Right lobe of liver (tissue), 6 donors: ENCODE measurements around the gene SGSH. TPM values are rescaled to one million over a fixed set of nuclear protein-coding genes. Genes with fewer than 3 reads are reported as not detected.

Experiments
- ATAC-seq, 4 donors: fragments of 200-7000 bp; cut with Tn5 transposase; one replicate each; pipeline ENCODE4 v1.9.1; 2020; ENCODE audit warnings: mild to moderate bottlenecking in 4 of 4, moderate library complexity in 4 of 4
- DNase-seq, 3 donors: peaks; one replicate each; pipeline ENCODE4 v3.0.0-alpha.2; 2020
- H3K27ac ChIP-seq, 3 donors: fragments of 200-600 bp; one replicate each; pipeline ENCODE4 v1.8.0; 2022
- H3K27me3 ChIP-seq, 2 donors: fragments of 200-600 bp; one replicate each; pipeline ENCODE4 v1.8.0; 2022
- H3K36me3 ChIP-seq, 4 donors: fragments of 200-600 bp; sonication (generic) in 1 of 4; one replicate each; pipeline versions ENCODE4 v1.5.1 to v1.8.0; 2017 to 2022; ENCODE audit warnings: control low read depth in 1 of 4
- H3K4me1 ChIP-seq, 4 donors: fragments of 200-600 bp; sonication (generic) in 1 of 4; one replicate each; pipeline versions ENCODE4 v1.5.1 to v1.8.0; 2017 to 2022; ENCODE audit warnings: control low read depth in 1 of 4
- H3K4me3 ChIP-seq, 3 donors: fragments of 200-600 bp; one replicate each; pipeline ENCODE4 v1.8.0; 2022
- H3K9me3 ChIP-seq, 4 donors: fragments of 200-600 bp; sonication (generic) in 1 of 4; one replicate each; pipeline versions ENCODE4 v1.5.1 to v1.8.0; 2017 to 2022; ENCODE audit warnings: control low read depth in 1 of 4
- CTCF ChIP-seq, 4 donors: fragments of 200-600 bp in 3 of 4; fragments of 450-650 bp in 1 of 4; IDR thresholded peaks; one replicate each; pipeline versions ENCODE4 v1.5.1 to v1.8.0; 2016 to 2022; ENCODE audit warnings: antibody characterized with exemption in 4 of 4, mild to moderate bottlenecking in 2 of 4
- POLR2A ChIP-seq: fragments of 450-650 bp; IDR thresholded peaks from one replicate; pipeline ENCODE4 v1.6.1; 2017; ENCODE audit warnings: antibody characterized with exemption, mild to moderate bottlenecking
- WGBS: methylation state at CpG from one replicate; pipeline ENCODE4 v1.1.6; 2018; ENCODE audit warnings: low coverage, low lambda C conversion rate; ENCODE audit not compliant: insufficient coverage; ENCODE audit errors: missing lambda C conversion rate; 5-methylcytosine and 5-hydroxymethylcytosine counted together
- intact Hi-C, 2 donors: fragments of 100-400 bp; cut with DNase I; formaldehyde crosslinking; loops; one replicate each; pipeline versions ENCODE4 v1.11.2 to v1.14.1; 2022
- total RNA-seq, 6 experiments: library from RNA; depleted of rRNA in 2 of 6; stranded (reverse); fragments of >200 nt in 2 of 6; fragmentation: NEBNext Ultra II Directional in 3 of 6; extraction: Animal tissue kit (Norgen Biotek cat#: 25700) in 3 of 6; gene quantifications; one replicate each; pipeline versions ENCODE4 v1.1.0 to v1.2.4, GENCODE V29; 2016 to 2023
- donor health status: DM: no; HTN: yes; CAD: no.
- donor health status: DM: no; HTN: no; CAD: no.
- donor health status: DM: no; HTN: no; CAD: no.
- donor health status: DM: no; HTN: yes; CAD: no.
- donor health status: DM: no; HTN: yes; CAD: no.

Gene SGSH
- total RNA-seq, 6 experiments from 2014 or later: 9.7 to 23.5 (median 15.7) TPM

GRCh38 chr17:80254396-80255251 lies 34.5 kb upstream of the SGSH start:
- Histone ChIP-seq H3K9me3 (no peaks in the 10 kb centered on the region), H3K4me3 (no peak overlapping the region), H3K27ac (peak overlapping the region in 1 of 3 donors; percentile 46), H3K4me1 (peaks cover 0 to 8% (median 0%) of the 10 kb centered on the region in 4 donors), H3K36me3 (no peaks in the 10 kb centered on the region), H3K27me3 (no peaks in the 10 kb centered on the region)
- DNase-seq (no peak), ATAC-seq (peak; percentile 53 to 76 (median 66))
- TF ChIP-seq CTCF (IDR thresholded peaks at IDR 0.05): no peak
- TF ChIP-seq POLR2A: no peak
- intact Hi-C loops: loop anchor here in 1 of 2 donors (10.0 kb wide), 1 partner anchor 170 kb away; no protein-coding TSS in a partner anchor
- WGBS: 48% methylated on average over 13 of the region's 13 CpGs

- H3K27ac ChIP-seq: peak overlapping the region in 1 of 3 donors; percentile 46
- ATAC-seq: peak in 1 of 4 donors; percentile 11
- H3K4me3 ChIP-seq: no peak overlapping the region
- no peak for DNase-seq
- H3K9me3 ChIP-seq: no peaks in the 10 kb centered on the region
- H3K36me3 ChIP-seq: no peaks in the 10 kb centered on the region
- intact Hi-C loops: loop anchor here in 1 of 2 donors (10.0 kb wide), 1 partner anchor 169 kb away; no protein-coding TSS in a partner anchor
- WGBS: 72% methylated on average over 5 of the region's 21 CpGs
- H3K4me1 ChIP-seq: peaks cover 0 to 8% (median 0%) of the 10 kb centered on the region in 4 donors
- no peak for TF ChIP-seq CTCF (IDR thresholded peaks at IDR 0.05)
- TF ChIP-seq POLR2A: no peak
- no peaks in the 10 kb centered on the region for H3K27me3 ChIP-seq
These were observed 33.7 kb upstream of the SGSH start for GRCh38 chr17:80253631-80254395.

- ATAC-seq (peak; percentile 74 to 87 (median 76)), DNase-seq (peak; percentile 69 to 75 (median 69))
- Histone ChIP-seq H3K27me3 (no peaks in the 10 kb centered on the region), H3K4me1 (peaks cover 0 to 8% (median 0%) of the 10 kb centered on the region in 4 donors), H3K27ac (no peak overlapping the region), H3K9me3 (no peaks in the 10 kb centered on the region), H3K36me3 (no peaks in the 10 kb centered on the region), H3K4me3 (no peak overlapping the region)
- intact Hi-C loops: loop anchor here in 1 of 2 donors (10.0 kb wide), 1 partner anchor 168 kb away; no protein-coding TSS in a partner anchor
- TF ChIP-seq CTCF (IDR thresholded peaks at IDR 0.05): peak; percentile 53 to 61 (median 56)
- no peak for TF ChIP-seq POLR2A
- WGBS: 57% methylated on average over 11 of the region's 13 CpGs
These were observed 32.7 kb upstream of the SGSH start for GRCh38 chr17:80252871-80253270.

GRCh38 chr17:80251966-80252365 lies 31.8 kb upstream of the SGSH start:
- Histone ChIP-seq H3K9me3 (no peaks in the 10 kb centered on the region), H3K27ac (no peak overlapping the region), H3K27me3 (no peaks in the 10 kb centered on the region), H3K36me3 (no peaks in the 10 kb centered on the region), H3K4me3 (no peak overlapping the region), H3K4me1 (peaks cover 0 to 8% (median 0%) of the 10 kb centered on the region in 4 donors)
- intact Hi-C loops: loop anchor here in 1 of 2 donors (10.0 kb wide), 1 partner anchor 167 kb away; no protein-coding TSS in a partner anchor
- DNase-seq (no peak), ATAC-seq (no peak)
- no peak for TF ChIP-seq CTCF (IDR thresholded peaks at IDR 0.05)
- TF ChIP-seq POLR2A: no peak
- 76% methylated on average over 3 of the region's 11 CpGs for WGBS
